GM18511 (cell line): ENCODE data around the gene CTIF.

Source experiments
- ATAC-seq: cut with Tn5 transposase; IDR thresholded peaks from one replicate; pipeline ENCODE4 v1.9.1; 2021; ENCODE audit warnings: mild to moderate bottlenecking, moderate library complexity; ENCODE audit not compliant: unreplicated experiment

CTIF gene

GRCh38 chr18:48662011-48662661 lies 123.3 kb downstream of the CTIF start:
- ATAC-seq, result no peak

- ATAC-seq, result no peak
Observed at GRCh38 chr18:48663096-48663930, 124.5 kb downstream of the CTIF start.

GRCh38 chr18:48663931-48664847 lies 125.4 kb downstream of the CTIF start:
- ATAC-seq, result no peak

GRCh38 chr18:48665654-48666053 lies 126.8 kb downstream of the CTIF start:
- ATAC-seq, result no peak

GRCh38 chr18:48666613-48667012 lies 127.8 kb downstream of the CTIF start:
- ATAC-seq, result no peak

- ATAC-seq, result peak; percentile 69
Observed at GRCh38 chr18:48667276-48668254, 128.7 kb downstream of the CTIF start.

GRCh38 chr18:48668466-48669179 lies 129.8 kb downstream of the CTIF start:
- no peak for ATAC-seq

GRCh38 chr18:48669180-48669675 lies 130.4 kb downstream of the CTIF start:
- no peak for ATAC-seq

GRCh38 chr18:48669991-48670750 lies 131.3 kb downstream of the CTIF start:
- ATAC-seq, result no peak

GRCh38 chr18:48670751-48671560 lies 132.1 kb downstream of the CTIF start:
- ATAC-seq, result no peak

- no peak for ATAC-seq
Observed at GRCh38 chr18:48671561-48671945, 132.7 kb downstream of the CTIF start.

- ATAC-seq, result no peak
Observed at GRCh38 chr18:48672671-48673340, 134.0 kb downstream of the CTIF start.

- ATAC-seq, result no peak
Observed at GRCh38 chr18:48673456-48673852, 134.6 kb downstream of the CTIF start.

GRCh38 chr18:48673853-48674721 lies 135.3 kb downstream of the CTIF start:
- ATAC-seq, result no peak

- peak; percentile 20 for ATAC-seq
Observed at GRCh38 chr18:48674758-48675351, 136.0 kb downstream of the CTIF start.

GRCh38 chr18:48675352-48675761 lies 136.5 kb downstream of the CTIF start:
- peak; percentile 97 for ATAC-seq
